H1 (cell line): ENCODE measurements around the gene RASAL2. TPM values are rescaled to one million over a fixed set of nuclear protein-coding genes. Genes with fewer than 3 reads are reported as not detected.

Source experiments
- CBX5 ChIP-seq: fragments of 300-800, 300-1000 bp; sonication (generic); IDR thresholded peaks from 2 replicates; pipeline ENCODE4 v1.7.1; 2016; ENCODE audit warnings: antibody characterized with exemption, low read length, low read depth
- CHD7 ChIP-seq: fragments of 300-600 bp; sonication (generic); IDR thresholded peaks from 2 replicates; pipeline ENCODE4 v1.7.1; 2012; ENCODE audit warnings: low read length, moderate library complexity, mild to moderate bottlenecking, inconsistent platforms; ENCODE audit not compliant: insufficient replicate concordance
- EP300 ChIP-seq, 2 experiments: IDR thresholded peaks; 1 replicate in 1 of 2; 2 replicates in 1 of 2; pipeline ENCODE4 v1.6.1; 2011 to 2012; ENCODE audit warnings: low read depth in 2 of 2, low read length in 2 of 2, mild to moderate bottlenecking in 2 of 2, borderline replicate concordance in 1 of 2, inconsistent platforms in 1 of 2, moderate library complexity in 1 of 2
- HDAC6 ChIP-seq: IDR thresholded peaks from one replicate; pipeline ENCODE4 v1.7.1; 2012; ENCODE audit warnings: low read depth, mild to moderate bottlenecking, inconsistent platforms, low read length, moderate library complexity
- MAX ChIP-seq: IDR thresholded peaks from 2 replicates; pipeline ENCODE4 v1.6.1; 2012; ENCODE audit warnings: inconsistent platforms
- SIRT6 ChIP-seq: IDR thresholded peaks from one replicate; pipeline ENCODE4 v1.7.1; 2012; ENCODE audit warnings: low read length, inconsistent platforms
- TAF1 ChIP-seq: IDR thresholded peaks from 2 replicates; pipeline ENCODE4 v1.6.1; 2011; ENCODE audit warnings: mild to moderate bottlenecking, low read depth, low read length
- polyA plus RNA-seq, 7 experiments: library from polyadenylated mRNA; depleted of rRNA in 3 of 7; stranded (reverse) in 5 of 7; unstranded in 2 of 7; fragments of >200 nt in 5 of 7; fragments of 200-250 nt in 2 of 7; gene quantifications; 1 replicate in 5 of 7; 2 replicates in 1 of 7; 4 replicates in 1 of 7; pipeline versions ENCODE4 v1.2.1 to v1.2.3, GENCODE V29; 2011 to 2013; ENCODE audit warnings: missing spikeins in 2 of 7, mixed read lengths in 2 of 7
- total RNA-seq: library from RNA; stranded (reverse); fragmentation: NEBNext Ultra II Directional; extraction: Animal tissue kit (Norgen Biotek cat#: 25700); gene quantifications from 2 replicates; pipeline ENCODE4 v1.2.1, GENCODE V29; 2021

RASAL2 gene
- total and polyA plus RNA-seq, 2 of the 8 experiments (the other 6 are each of a cell fraction or from before 2014, with no cell fraction given) = 15.9 to 32.5 TPM

- TF ChIP-seq CHD7 = no peak
- TF ChIP-seq EP300 (IDR thresholded peaks at IDR 0.05; ENCODE audit: borderline replicate concordance in 1 of 2, low read depth in 2 of 2, low read length in 2 of 2) = no peak
- no peak for TF ChIP-seq CBX5
- no peak for TF ChIP-seq TAF1
- no peak for TF ChIP-seq HDAC6
- no peak for TF ChIP-seq MAX
- no peak for TF ChIP-seq SIRT6
Measured at GRCh38 chr1:178115260-178115659, 21.4 kb downstream of the RASAL2 start (continued).
